GM18907 (cell line): ENCODE measurements around the gene PREX1.
"Not testable (repeated sequence)": the region's sequence is repeated elsewhere in the genome, so short reads cannot be mapped to it uniquely, and the experiment has no call there.

Experiments
- ATAC-seq: cut with Tn5 transposase; IDR thresholded peaks from one replicate; pipeline ENCODE4 v1.9.1; 2021; ENCODE audit warnings: mild to moderate bottlenecking, moderate library complexity; ENCODE audit not compliant: unreplicated experiment

Gene PREX1

DNA sequence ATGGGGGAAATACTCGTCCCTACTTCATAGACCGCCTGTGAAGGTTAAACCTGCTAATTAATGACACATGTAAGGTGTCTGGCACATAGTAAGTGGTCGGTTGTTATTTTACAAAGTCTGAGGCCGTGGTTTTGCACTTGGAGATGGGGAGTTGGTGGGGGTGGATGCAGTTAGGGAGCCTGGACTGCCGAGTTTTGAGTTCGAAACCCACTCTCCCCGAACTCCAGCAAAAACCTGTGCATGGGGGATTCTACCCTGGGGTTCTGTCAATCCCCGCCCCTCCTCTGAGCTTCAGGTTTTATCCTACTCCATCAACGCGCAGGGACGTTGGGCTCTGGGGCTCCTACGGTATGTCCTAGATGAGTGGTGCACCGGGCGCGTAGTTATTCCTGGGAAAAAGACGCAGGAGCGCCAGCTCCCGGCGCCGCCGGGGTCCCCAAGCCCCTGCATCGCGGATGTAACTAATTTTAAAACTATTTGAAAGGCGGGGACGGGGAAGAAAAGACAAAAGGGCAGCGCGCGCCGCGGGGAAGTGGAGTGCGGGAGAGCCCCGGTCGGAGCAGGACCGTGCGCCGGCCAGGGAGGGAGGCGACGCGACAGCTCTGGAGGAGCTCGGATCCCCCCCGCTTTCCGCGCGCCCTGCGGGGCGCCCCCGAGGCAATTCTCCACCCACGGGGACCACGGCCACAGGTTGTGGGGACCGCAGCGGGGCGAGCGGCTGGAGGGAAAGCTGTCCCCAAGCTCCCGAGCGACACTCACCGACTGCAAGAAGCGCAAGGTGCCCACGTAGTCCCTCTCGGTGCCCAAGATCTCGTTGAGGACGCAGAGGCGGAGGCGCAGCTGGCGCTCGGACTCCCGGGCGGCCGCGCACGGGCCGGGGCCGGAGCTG lies 672 bp downstream of the PREX1 start:
- peak; percentile 20 for ATAC-seq

DNA sequence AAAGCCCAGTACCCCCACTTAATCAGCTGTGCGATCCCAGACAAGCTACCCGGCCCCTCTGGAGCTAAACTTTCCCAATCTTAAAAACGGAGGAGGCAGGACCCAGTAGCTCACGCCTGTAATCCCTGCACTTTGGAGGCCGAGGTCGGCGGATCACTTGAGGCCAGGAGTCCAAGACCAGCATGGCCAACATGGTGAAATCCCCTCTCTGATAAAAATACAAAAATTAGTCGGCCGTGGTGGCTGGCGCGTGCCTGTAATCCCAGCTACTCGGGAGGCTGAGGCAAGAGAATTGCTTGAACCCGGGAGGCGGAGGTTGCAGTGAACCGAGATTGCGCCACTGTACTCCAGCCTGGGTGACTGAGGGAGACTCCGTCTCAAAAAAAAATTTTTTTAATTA lies 1.3 kb downstream of the PREX1 start:
- not testable (repeated sequence) for ATAC-seq

DNA sequence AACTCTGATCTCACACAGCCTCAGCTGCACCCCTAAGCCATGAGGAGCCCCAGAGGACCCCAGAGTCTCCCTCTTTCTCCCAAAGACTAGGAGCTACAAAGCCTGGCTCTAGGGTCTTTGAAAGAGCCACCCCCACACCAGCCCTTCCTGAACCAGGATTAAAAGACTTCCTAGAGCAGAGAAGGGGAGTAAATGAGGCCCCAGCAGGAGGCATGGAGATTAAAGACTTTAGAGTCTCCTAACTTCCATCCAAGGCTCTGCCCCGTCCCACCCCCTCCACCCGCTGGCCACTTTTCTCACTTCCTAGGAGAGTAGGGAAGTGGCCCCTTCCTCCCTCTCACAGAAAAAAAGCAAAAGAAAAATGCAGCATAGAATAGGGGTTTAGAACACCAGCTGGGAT lies 1.7 kb downstream of the PREX1 start:
- ATAC-seq: no peak

DNA sequence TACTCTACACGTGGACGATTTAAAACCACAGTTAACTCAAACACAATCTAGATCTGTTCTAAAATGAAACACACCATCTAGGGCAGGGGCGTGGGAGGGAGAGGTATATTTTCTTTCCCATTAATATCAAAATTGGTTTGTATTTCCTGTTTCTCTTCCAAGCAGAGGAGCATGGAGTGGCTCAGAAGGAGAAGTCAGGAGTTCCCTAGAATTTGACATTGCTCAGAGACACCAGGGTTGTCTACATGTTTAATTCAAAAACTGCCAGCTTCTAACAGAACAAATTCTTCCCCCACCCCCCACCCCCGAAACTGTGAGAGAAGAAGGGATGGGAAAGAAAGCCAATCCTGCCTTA lies 2.3 kb downstream of the PREX1 start:
- ATAC-seq: no peak

DNA sequence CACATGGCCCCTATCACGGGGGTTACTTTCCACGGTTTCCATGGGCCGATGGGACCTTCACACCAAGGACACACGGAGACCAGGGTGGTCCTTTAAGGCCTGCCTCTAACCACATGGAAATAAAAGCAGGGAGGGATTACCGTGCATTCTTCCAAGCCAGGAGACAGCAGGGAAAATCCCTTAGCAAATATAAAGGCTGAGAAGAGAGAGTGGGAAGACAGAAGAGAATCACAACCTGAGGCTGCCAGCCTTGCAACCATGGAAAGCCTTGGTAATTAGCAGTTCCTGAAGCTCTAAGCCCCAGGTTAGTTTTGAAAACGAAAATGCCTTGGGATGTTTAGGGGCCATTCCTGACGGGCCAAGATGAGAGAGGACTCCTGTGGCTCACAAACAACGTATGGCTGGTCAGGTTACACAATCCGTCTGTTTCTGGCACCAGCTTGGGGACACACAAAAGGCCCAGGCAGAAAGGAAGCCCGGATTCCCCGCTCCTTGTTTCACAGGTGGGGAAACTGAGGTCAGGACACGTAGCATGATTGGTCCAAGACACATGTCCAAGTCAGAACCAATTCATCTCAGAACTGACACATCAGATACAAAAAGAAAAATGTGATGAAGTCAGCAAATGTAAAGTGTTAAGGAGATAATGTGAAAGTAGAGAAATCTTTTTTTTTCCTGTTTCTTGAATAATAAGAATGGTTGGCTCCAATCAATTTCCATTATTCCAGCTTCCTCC lies 2.8 kb downstream of the PREX1 start:
- no peak for ATAC-seq

DNA sequence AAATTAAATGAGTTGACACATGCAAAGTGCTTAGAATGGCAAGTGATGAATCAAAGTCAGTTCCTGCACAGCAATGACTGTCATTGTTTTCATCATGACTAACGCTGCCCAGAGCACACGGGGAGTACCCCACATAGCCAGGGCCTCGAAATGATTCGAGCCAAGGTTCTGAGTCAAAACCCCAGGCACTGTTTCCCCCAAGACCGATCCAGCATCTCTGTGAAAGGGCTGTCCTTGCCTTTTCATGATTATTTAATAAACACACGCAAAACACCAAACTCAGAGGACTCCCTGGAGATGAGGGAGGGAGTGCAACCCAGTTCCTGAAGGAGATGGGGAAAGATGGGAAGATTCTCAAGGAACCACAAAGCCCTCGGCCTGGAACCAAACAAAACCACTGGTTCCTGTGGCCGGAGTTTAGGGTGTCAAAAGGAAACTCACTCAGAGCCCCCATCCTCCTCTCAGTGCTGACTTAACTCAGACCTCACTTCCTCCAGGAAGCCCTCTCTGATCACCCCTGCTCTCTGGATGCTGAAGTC lies 3.8 kb downstream of the PREX1 start:
- peak; percentile 36 for ATAC-seq

DNA sequence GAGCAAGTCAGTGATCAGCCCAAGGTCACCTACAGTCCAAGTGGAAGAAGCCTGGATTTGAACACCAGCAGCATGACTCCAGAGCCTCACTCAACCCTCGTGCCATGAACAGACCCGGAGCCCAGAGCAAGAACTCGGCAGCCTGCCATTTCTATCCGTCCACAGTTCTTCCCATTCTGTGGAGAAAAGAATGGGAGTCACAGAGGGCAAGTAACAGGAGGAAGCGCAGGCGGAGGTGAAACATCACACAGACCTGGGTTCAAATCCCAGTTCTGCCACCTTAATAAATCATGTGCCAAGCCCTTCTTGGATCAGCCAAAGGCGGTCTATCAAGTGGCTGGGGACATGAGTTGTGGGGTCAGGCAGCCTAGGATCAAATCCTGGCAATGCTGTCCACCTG lies 4.3 kb downstream of the PREX1 start:
- ATAC-seq: no peak

DNA sequence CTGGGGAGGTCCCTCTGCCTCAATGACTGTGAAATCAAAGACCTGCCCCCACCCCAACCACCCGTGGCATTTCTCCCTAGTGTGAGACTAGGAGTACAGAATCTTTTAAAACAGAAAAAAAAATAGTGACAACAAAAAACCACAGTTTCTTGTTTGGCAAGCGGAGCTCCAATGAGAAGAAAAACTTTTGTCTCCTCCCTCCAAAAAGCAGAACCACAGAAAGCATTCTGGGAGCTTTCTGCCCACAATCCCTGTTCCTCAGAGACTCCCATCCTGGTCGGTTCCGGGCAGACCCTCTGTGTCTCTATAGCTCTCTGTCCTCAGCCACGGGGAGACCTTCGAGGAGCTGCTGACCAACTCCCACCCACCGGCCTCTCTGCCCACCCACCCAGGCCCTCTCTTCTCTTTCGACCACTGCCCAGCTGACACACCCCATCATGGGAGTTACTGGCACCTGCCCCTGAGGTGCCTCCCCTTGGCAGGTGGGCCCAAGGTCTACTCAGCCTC lies 4.9 kb downstream of the PREX1 start:
- ATAC-seq: no peak

DNA sequence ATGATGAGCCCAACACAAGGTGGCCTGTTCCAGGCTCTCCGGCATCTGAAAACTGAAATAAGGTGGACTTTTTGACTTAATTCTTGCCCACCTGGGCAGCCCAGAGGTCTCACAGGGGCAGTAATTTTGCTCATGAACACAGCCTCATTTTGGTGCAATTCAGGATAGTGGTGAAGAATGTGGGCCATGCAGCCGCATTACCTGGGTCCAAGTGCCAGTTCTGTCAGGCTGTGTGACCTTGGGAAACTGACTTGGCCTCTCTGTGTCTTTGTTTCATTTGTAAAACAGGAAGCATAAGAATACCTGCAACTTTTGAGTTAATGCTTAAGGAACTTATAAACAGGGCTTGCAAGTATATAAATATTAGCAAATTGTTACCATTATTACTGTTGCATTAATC lies 5.6 kb downstream of the PREX1 start:
- no peak for ATAC-seq

DNA sequence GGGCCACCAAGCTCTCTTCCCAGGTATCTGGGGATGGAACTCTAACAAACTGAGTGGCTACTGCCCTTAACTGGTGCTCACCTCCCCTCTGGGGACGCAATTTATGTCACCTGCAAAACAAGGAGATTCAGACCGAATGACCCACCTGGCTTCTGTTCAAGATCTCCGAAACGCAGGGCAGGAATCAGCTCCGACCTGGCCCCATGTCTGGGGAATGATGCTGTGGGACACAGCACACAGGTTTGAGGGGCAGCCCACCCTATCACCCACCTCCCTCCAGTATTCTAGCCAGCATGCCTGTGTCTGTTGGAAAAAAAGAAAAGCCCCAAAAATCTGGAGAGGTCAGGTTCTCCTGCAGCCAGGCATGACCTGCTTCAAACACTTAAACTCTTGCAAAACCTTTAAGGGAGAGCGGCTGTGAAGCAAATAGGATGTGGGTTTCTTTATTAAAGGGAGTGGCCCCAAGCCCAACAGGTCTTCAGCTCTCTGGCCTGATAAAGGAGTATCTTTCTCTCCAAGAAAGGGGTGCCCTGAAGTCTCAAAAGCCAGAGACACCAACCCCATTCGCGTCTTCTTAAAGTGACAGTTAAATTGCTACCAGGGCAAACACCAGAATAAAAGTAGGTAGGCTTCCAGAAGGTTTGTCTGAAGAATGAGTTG lies 6.4 kb downstream of the PREX1 start:
- no peak for ATAC-seq

DNA sequence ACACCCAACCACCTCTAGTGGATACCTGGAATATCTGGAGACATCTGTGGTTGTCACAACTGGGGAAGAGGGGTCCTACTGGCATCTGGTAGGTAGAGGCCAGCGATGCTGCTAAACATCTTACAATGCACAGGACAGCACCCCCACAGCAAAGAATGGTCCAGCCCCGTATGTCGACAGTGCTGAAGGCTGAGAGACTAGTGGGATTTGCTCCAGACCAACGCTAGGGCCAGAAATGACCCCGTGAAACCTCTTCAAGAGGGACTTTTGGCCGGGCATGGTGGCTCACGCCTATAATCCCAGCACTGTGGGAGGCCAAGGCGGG lies 7.2 kb downstream of the PREX1 start:
- no peak for ATAC-seq

DNA sequence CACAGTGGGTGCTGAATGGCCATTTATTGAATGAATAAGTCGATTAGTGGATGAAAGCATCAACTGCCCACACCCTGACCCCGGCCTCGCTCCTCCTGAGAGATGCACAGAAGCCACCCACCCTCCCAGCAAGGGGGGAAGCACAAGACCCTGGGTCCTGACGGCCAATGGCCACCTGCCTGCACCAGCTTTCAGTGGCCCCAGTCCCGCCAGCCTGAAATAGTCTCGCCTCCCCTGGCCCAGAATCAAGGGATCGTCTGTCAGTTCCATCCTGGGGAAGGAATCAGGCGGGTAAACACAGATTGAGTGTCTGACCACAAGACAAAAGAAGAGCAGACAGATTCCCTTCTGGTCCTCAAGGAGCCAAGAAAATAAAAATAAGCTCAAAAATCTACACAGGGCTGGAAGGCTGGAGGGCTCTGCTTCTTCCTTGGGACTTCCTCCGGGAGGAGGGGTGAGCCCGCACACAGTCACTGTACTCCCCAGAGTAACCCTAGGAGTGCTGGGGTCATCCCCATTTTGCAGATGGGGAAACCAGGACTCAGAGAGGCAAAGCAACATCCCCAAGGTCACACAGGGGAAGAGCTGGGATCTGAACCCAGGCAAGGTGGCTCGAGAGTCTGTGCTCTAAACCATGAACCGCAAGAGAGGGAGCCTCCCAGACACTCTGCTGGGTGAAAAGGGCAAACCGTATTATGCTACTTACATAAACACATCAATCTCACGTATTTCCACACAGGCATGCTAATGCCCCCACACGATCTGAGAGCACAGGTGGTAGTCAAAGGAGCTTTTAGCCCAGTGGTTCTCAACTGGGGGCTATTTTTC lies 7.8 kb downstream of the PREX1 start:
- no peak for ATAC-seq

DNA sequence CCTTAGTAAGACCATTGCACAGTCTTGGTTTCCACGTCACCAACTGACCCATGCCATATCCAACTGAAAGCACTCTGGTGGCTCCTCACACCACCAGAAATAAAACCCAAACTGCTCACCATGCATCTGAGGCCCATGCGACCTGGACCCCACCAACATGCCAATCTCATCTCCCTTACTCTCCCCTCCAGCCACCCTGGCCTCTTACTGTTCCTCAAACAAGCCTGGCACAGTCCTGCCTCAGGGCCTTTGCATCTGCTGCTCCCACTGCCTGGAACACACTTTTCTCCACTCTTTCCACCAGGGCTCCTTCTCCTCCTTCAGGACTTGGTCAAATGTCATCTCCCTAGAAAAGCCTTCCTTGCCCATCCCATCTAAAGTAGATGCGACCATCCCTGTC lies 8.7 kb downstream of the PREX1 start:
- no peak for ATAC-seq

DNA sequence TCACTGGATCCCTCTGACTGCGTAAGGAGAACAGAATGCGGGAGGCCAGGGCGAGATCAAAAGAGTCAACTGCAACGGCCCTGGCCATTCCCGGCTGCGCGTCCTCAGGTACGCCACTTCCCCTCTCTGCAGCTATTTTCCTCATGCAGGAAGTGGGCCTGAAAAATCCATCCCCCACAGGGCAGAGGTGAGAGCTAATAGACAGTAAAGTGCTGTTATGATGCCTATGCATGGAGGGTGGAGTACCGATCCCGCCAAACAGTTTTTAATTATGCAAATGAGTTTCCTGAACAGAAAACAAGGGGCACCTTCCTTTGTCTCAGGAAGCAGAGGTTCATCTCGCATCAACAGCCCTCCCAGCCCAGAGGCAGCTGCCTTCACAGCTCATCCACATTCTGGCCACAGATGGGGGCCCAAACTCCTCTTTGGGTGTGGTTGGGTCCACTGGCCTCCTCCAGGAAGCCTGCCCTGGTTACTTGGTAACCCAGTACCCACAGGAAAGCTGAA lies 9.3 kb downstream of the PREX1 start:
- ATAC-seq: peak; percentile 37

DNA sequence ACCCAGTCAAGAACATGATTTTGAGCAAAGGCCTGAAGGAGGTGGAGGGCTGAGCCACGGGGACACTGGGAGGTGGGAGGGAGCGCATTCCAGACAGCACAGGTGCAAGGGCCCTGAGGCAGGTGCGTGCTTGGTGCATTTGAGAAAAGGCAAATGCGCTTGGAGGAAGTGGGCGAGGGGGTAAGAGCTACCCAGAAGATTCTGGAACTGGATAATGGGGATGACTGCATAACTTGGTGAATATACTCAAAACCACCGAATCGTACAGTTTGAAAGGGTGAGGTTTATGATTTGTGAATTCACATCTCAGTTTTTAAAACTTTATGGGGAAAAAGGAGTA lies 9.8 kb downstream of the PREX1 start:
- no peak for ATAC-seq

DNA sequence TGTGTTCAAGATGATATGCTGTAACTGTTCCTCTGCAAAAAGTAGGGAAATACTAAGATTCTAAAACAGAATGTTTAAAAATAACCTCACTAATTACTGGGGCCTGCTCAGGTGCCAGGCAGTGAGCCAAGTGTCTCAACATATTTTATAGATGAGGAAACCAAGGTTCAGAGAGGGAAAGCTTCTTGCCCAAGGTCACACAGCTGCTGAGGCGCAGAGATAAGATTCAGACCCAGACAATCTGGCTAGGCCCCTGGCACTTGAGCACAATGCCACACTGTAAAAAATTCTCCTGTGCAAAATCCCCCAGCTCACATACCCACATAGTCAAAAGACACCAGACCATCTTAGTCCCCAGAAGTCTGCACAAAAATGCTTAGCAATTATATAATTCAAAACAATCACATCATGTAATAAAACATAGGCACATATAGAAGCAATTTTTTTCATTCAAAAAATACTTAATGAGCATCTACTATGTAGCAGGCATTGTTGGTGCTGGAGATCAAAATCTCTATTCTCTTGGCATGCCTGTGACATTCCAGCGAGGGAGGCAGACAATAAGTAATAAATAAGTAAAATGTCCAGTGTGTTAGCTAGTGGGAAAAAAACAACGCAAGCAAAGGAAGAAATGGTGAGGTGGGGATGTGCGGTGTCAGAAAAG lies 10.3 kb downstream of the PREX1 start:
- ATAC-seq: no peak

DNA sequence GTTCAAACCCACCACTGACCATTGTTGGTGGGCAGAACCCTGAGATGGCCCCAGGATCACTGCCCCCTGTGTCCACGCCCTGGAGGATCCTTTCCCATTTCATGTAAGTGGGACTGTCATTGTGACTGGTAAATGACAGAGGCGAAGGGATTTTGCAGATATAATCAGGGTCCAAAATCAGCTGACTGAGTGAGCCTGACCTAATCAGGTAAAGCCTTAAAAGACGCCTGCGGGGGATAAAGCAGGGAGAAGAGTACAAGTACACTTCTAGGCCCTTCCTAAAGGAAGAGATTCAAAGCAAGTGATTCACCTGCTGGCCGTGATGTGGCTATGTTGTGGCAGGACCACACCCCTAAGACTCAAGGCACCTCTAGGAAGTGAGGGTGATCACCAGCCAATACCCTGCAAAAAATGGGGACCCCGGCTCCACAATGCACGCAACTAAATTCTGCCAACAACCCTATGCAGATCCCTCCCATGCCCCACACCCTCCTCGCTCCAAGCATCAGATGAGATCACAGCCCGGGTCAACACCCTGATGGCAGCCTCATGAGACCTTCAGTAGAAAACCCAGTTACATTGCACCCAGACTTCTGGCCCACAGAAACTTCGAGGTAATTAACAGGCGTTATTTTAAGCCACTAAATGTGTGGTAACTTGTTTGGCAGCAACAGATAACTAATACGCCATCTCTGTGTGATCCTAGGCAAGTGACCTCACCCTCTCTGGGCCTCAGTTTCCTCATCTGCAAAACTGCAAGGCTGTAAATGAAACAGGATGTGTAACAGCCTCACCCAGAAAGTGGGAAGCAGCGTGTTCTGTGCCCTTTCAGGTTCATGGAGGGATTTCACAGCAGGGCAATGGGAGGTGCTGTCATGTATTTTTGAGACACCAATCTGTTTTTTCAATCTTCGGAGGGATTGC lies 11.3 kb downstream of the PREX1 start:
- no peak for ATAC-seq

DNA sequence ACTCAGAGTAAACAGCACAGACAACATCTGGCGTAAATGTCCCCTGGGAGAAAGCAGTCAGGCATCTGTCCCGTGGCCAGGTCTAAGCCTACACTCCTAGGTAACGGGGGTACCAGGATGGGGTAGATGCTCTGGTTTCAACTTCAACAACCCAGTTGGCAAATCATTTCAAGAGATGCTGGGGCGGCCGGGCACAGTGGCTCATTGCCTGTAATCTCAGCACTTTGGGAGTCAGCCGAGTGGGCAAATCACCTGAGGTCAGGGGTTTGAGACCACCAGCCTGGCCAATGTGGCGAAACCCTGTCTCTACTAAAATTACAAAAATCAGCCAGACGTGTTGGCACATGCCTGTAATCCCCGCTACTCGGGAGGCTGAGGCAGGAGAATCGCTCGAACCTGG lies 12.3 kb downstream of the PREX1 start:
- ATAC-seq: no peak

DNA sequence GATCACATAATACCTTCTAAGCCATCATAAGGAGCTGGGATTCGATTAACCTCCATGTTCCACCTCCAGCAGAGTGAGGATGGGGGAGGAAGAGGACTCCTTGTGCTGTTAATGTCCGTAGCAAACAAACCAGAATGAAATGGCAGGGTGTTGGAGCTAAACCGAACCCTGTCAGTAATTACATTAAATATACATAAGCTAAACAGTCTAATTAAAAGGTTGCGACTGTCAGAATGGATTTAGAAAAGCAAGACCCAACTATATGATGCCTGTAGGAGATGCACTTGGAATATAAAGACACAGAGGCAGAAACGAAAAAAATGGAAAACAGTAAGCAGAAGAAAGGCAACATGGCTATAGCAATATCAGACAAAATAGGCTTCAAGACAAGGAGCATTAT lies 13.2 kb downstream of the PREX1 start:
- ATAC-seq: no peak
